Calu3 (cell line): Measurements from ENCODE around the gene TPCN2. TPM values are rescaled to one million over a fixed set of nuclear protein-coding genes. Genes with fewer than 3 reads are reported as not detected.
"Not testable (repeated sequence)": the region's sequence is repeated elsewhere in the genome, so short reads cannot be mapped to it uniquely, and the experiment has no call there.

Source experiments
- BruUV-seq: library from RNA; stranded (reverse); fragments of 400-500 nt; replicated peaks from 2 replicates; lab custom pipeline; 2021; lab: Mats Ljungman, UMichigan
- CTCF ChIA-PET: fragments of 300-600 bp; sonication (Branson Sonifier 250); formaldehyde crosslinking; loops from one replicate; lab custom pipeline; 2022; ENCODE audit warnings: antibody characterized with exemption; lab: Charles Lee
- DNase-seq: peaks from one replicate; pipeline ENCODE4 v3.0.0; 2022
- H3K27ac Mint-ChIP-seq: one replicate; pipeline ENCODE4 v1.8.0; 2022; ENCODE audit warnings: mixed read lengths; ENCODE audit not compliant: unreplicated experiment
- H3K27me3 Mint-ChIP-seq: one replicate; pipeline ENCODE4 v1.8.0; 2022; ENCODE audit warnings: mixed read lengths; ENCODE audit not compliant: unreplicated experiment
- H3K36me3 Mint-ChIP-seq: one replicate; pipeline ENCODE4 v1.8.0; 2022; ENCODE audit warnings: mild to moderate bottlenecking, moderate library complexity, mixed read lengths; ENCODE audit not compliant: insufficient read depth, unreplicated experiment
- H3K4me1 Mint-ChIP-seq: one replicate; pipeline ENCODE4 v1.8.0; 2022; ENCODE audit warnings: mild to moderate bottlenecking, low read depth, mixed read lengths; ENCODE audit not compliant: unreplicated experiment
- H3K4me3 Mint-ChIP-seq: one replicate; pipeline ENCODE4 v1.8.0; 2022; ENCODE audit warnings: mild to moderate bottlenecking, low read depth, moderate library complexity, mixed read lengths; ENCODE audit not compliant: unreplicated experiment
- H3K9me3 Mint-ChIP-seq: one replicate; pipeline ENCODE4 v1.8.0; 2022; ENCODE audit warnings: low read depth, mixed read lengths; ENCODE audit not compliant: unreplicated experiment
- CTCF ChIP-seq: fragments of 200-600 bp; IDR thresholded peaks from one replicate; pipeline ENCODE4 v1.8.0; 2022; ENCODE audit warnings: antibody characterized with exemption; ENCODE audit not compliant: unreplicated experiment
- intact Hi-C: fragments of 100-400 bp; cut with micrococcal nuclease; formaldehyde crosslinking; loops from one replicate; pipeline ENCODE4 v1.10.0; 2022; ENCODE audit not compliant: unreplicated experiment
- total RNA-seq: library from RNA; stranded (reverse); gene quantifications from 2 replicates; pipeline ENCODE4 v1.2.3, GENCODE V29; 2022

Gene TPCN2
- total RNA-seq, 1 experiment from 2014 or later, result 21.9 TPM

- no peak for DNase-seq
- no peak for TF ChIP-seq CTCF
- peaks cover 3% of the 10 kb centered on the region for H3K36me3 Mint-ChIP-seq
- no peak overlapping the region for H3K27ac Mint-ChIP-seq
- H3K9me3 Mint-ChIP-seq, result no peaks in the 10 kb centered on the region
- intact Hi-C loops, result no loop called here
- H3K4me3 Mint-ChIP-seq, result no peak overlapping the region
- peaks cover 10% of the 10 kb centered on the region for H3K4me1 Mint-ChIP-seq
- BruUV-seq, result no TSS peak
- H3K27me3 Mint-ChIP-seq, result no peaks in the 10 kb centered on the region
- CTCF ChIA-PET, result interaction anchor here (0.7 kb wide), 1 partner anchor 27 kb away, joined by 3 read pairs; the partner anchor contains the start of gene TPCN2
Observed at GRCh38 chr11:69075421-69076128, 26.8 kb downstream of the TPCN2 start.

GRCh38 chr11:69076129-69076791 lies 27.5 kb downstream of the TPCN2 start:
- Mint-ChIP-seq H3K4me1 (peaks cover 10% of the 10 kb centered on the region), H3K27ac (no peak overlapping the region), H3K36me3 (peaks cover 5% of the 10 kb centered on the region), H3K27me3 (no peaks in the 10 kb centered on the region), H3K9me3 (no peaks in the 10 kb centered on the region), H3K4me3 (no peak overlapping the region)
- peak; percentile 25 for DNase-seq
- BruUV-seq, result no TSS peak
- CTCF ChIA-PET, result interaction anchor here (0.7 kb wide), 1 partner anchor 28 kb away, joined by 3 read pairs; the partner anchor contains the start of gene TPCN2
- TF ChIP-seq CTCF, result no peak
- intact Hi-C loops, result no loop called here

GRCh38 chr11:69076977-69077376 lies 28.2 kb downstream of the TPCN2 start:
- CTCF ChIA-PET, H3K36me3 Mint-ChIP-seq, intact Hi-C loops, H3K4me1 Mint-ChIP-seq, H3K9me3 Mint-ChIP-seq, DNase-seq, H3K27ac Mint-ChIP-seq, BruUV-seq, H3K4me3 Mint-ChIP-seq, H3K27me3 Mint-ChIP-seq: not testable (repeated sequence)

- H3K4me1 Mint-ChIP-seq, result peaks cover 10% of the 10 kb centered on the region
- TF ChIP-seq CTCF, result no peak
- DNase-seq, result no peak
- CTCF ChIA-PET, result no interaction called here
- H3K36me3 Mint-ChIP-seq, result peaks cover 8% of the 10 kb centered on the region
- H3K27me3 Mint-ChIP-seq, result no peaks in the 10 kb centered on the region
- no peak overlapping the region for H3K27ac Mint-ChIP-seq
- H3K4me3 Mint-ChIP-seq, result no peak overlapping the region
- intact Hi-C loops, result no loop called here
- no TSS peak for BruUV-seq
- H3K9me3 Mint-ChIP-seq, result no peaks in the 10 kb centered on the region
Observed at GRCh38 chr11:69078508-69078907, 29.8 kb downstream of the TPCN2 start.
